SK-N-SH (cell line): Measurements from ENCODE around the gene CDK9. TPM values are rescaled to one million over a fixed set of nuclear protein-coding genes. Genes with fewer than 3 reads are reported as not detected.

Experiments used
- CTCF ChIA-PET: fragments of 300-600, 350-600 bp; formaldehyde crosslinking; extraction: SDS; loops from one replicate; lab custom pipeline; 2021; lab: Yijun Ruan, JAX
- POLR2A ChIA-PET: fragments of 350-600 bp; sonication (Branson Sonifier 250); formaldehyde crosslinking; extraction: SDS; loops from one replicate; lab custom pipeline; 2020; ENCODE audit warnings: antibody characterized with exemption, inconsistent platforms; lab: Yijun Ruan, JAX
- DNase-seq: peaks from one replicate; pipeline ENCODE4 v3.0.0; 2012
- H2AFZ ChIP-seq: fragments of 200-600 bp; sonication (generic); 2 replicates; pipeline ENCODE4 v1.8.1; 2016; ENCODE audit warnings: antibody characterized with exemption, mild to moderate bottlenecking, low read depth
- H3F3A ChIP-seq: fragments of 200-600 bp; sonication (generic); replicated peaks from 2 replicates; pipeline ENCODE3; 2016; ENCODE audit warnings: antibody characterized with exemption, mild to moderate bottlenecking; ENCODE audit not compliant: insufficient read depth
- H3K27ac ChIP-seq, 2 experiments: fragments of 200-500 bp in 1 of 2; fragments of 200-600 bp in 1 of 2; sonication (Bioruptor generic) in 1 of 2; sonication (generic), shearing (Covaris generic) in 1 of 2; 2 replicates each; pipeline versions ENCODE4 v1.5.1 to v1.6.1; 2014 to 2016; ENCODE audit warnings: low read depth in 2 of 2, inconsistent platforms in 1 of 2, low read length in 1 of 2, mild to moderate bottlenecking in 1 of 2, mixed read lengths in 1 of 2
- H3K27me3 ChIP-seq: fragments of 200-600 bp; sonication (generic), shearing (Covaris generic); 2 replicates; pipeline ENCODE4 v1.6.1; 2016; ENCODE audit warnings: mixed run types; ENCODE audit not compliant: insufficient read depth
- H3K36me3 ChIP-seq, 2 experiments: fragments of 200-500 bp in 1 of 2; fragments of 200-600 bp in 1 of 2; sonication (Bioruptor generic) in 1 of 2; sonication (generic) in 1 of 2; replicated peaks in 1 of 2; 2 replicates each; pipeline versions ENCODE3 to v1.5.1; 2014 to 2016; ENCODE audit warnings: low read length in 1 of 2, mild to moderate bottlenecking in 1 of 2; ENCODE audit not compliant: insufficient read depth in 2 of 2, control insufficient read depth in 1 of 2
- H3K4me1 ChIP-seq, 2 experiments: fragments of 200-500 bp in 1 of 2; fragments of 200-600 bp in 1 of 2; sonication (Bioruptor generic) in 1 of 2; sonication (generic), shearing (Covaris generic) in 1 of 2; 2 replicates each; pipeline versions ENCODE4 v1.5.1 to v1.6.1; 2014 to 2016; ENCODE audit warnings: low read depth in 1 of 2, low read length in 1 of 2, mixed run types in 1 of 2; ENCODE audit not compliant: insufficient read depth in 2 of 2, control insufficient read depth in 1 of 2
- H3K4me2 ChIP-seq: fragments of 200-600 bp; sonication (generic), shearing (Covaris generic); 2 replicates; pipeline ENCODE4 v1.6.1; 2017; ENCODE audit warnings: mixed run types
- H3K4me3 ChIP-seq, 2 experiments: fragments of 200-500 bp in 1 of 2; fragments of 200-600 bp in 1 of 2; sonication (Bioruptor generic) in 1 of 2; sonication (generic), shearing (Covaris generic) in 1 of 2; 2 replicates each; pipeline versions ENCODE4 v1.5.1 to v1.8.1; 2014 to 2016; ENCODE audit warnings: low read depth in 2 of 2, inconsistent platforms in 1 of 2, low read length in 1 of 2, mild to moderate bottlenecking in 1 of 2, mixed read lengths in 1 of 2, moderate library complexity in 1 of 2
- H3K79me2 ChIP-seq: fragments of 200-600 bp; sonication (generic); 2 replicates; pipeline ENCODE4 v1.8.1; 2017; ENCODE audit warnings: mild to moderate bottlenecking; ENCODE audit not compliant: insufficient read depth
- H3K9ac ChIP-seq: fragments of 200-600 bp; sonication (generic); 2 replicates; pipeline ENCODE4 v1.6.1; 2017; ENCODE audit warnings: mixed run types
- H3K9me2 ChIP-seq: fragments of 200-600 bp; sonication (generic); 2 replicates; pipeline ENCODE4 v1.6.1; 2017; ENCODE audit warnings: mixed run types
- H3K9me3 ChIP-seq: fragments of 200-600 bp; sonication (generic); 2 replicates; pipeline ENCODE4 v1.6.1; 2017; ENCODE audit warnings: mixed run types, mild to moderate bottlenecking, moderate library complexity
- H4K20me1 ChIP-seq: fragments of 200-600 bp; sonication (generic); 2 replicates; pipeline ENCODE4 v1.6.1; 2017; ENCODE audit warnings: mild to moderate bottlenecking, mixed run types; ENCODE audit not compliant: insufficient read depth
- CHD2 ChIP-seq: fragments of 150-350 bp; IDR thresholded peaks from 2 replicates; pipeline ENCODE4 v1.6.1; 2018; ENCODE audit warnings: low read length; ENCODE audit not compliant: partially characterized antibody
- ELF1 ChIP-seq: IDR thresholded peaks from 2 replicates; pipeline ENCODE4 v1.4.0; 2012
- FOXJ3 ChIP-seq: sonication (generic); formaldehyde crosslinking; IDR thresholded peaks from 2 replicates; pipeline ENCODE4 v1.5.1; 2020; ENCODE audit warnings: mild to moderate bottlenecking, missing genetic modification reagents
- GATA2 ChIP-seq: sonication (generic); formaldehyde crosslinking; IDR thresholded peaks from 2 replicates; pipeline ENCODE4 v1.5.0; 2020; ENCODE audit warnings: mild to moderate bottlenecking, missing genetic modification reagents
- JUND ChIP-seq: IDR thresholded peaks from 2 replicates; pipeline ENCODE4 v1.4.0; 2012
- MEF2A ChIP-seq: IDR thresholded peaks from 2 replicates; pipeline ENCODE4 v1.4.0; 2012; ENCODE audit warnings: low read depth, borderline replicate concordance
- NRF1 ChIP-seq: IDR thresholded peaks from 2 replicates; pipeline ENCODE4 v1.6.1; 2012; ENCODE audit warnings: low read depth, mild to moderate bottlenecking, low read length
- RXRA ChIP-seq: IDR thresholded peaks from 2 replicates; pipeline ENCODE4 v1.4.0; 2012; ENCODE audit warnings: low read depth, mild to moderate bottlenecking, borderline replicate concordance
- TAF1 ChIP-seq: IDR thresholded peaks from 2 replicates; pipeline ENCODE4 v1.6.1; 2012; ENCODE audit warnings: low read depth, mild to moderate bottlenecking, low read length, moderate library complexity, borderline replicate concordance
- TEAD4 ChIP-seq: IDR thresholded peaks from 2 replicates; pipeline ENCODE4 v1.4.0; 2012; ENCODE audit warnings: mild to moderate bottlenecking, borderline replicate concordance; ENCODE audit not compliant: insufficient read depth
- YY1 ChIP-seq: IDR thresholded peaks from 2 replicates; pipeline ENCODE4 v1.4.0; 2012; ENCODE audit warnings: low read depth, mild to moderate bottlenecking
- WGBS: methylation state at CpG from one replicate; pipeline ENCODE4 v1.1.6; 2017; ENCODE audit warnings: low lambda C conversion rate; 5-methylcytosine and 5-hydroxymethylcytosine counted together
- polyA plus RNA-seq, 3 experiments: library from polyadenylated mRNA; depleted of rRNA; stranded (reverse); fragments of >200 nt; gene quantifications; 2 replicates each; pipeline ENCODE4 v1.2.3, GENCODE V29; 2012
- TF ChIP-seq, protein P1 (sequence below): IDR thresholded peaks from 2 replicates; pipeline ENCODE4; 2012
- TF ChIP-seq, protein P2 (sequence below): fragments of 150-350 bp; IDR thresholded peaks from 2 replicates; pipeline ENCODE4 v1.6.1; 2016; ENCODE audit warnings: mild to moderate bottlenecking, low read depth, low read length
- TF ChIP-seq, protein P3 (sequence below): fragments of 200-600 bp; sonication (generic); IDR thresholded peaks from 2 replicates; pipeline ENCODE4 v1.6.1; 2017; ENCODE audit warnings: antibody characterized with exemption, mild to moderate bottlenecking, moderate library complexity

CDK9 gene
- polyA plus RNA-seq, 1 of the 3 experiments (the other 2 are of a cell fraction) = 82.7 TPM

DNA sequence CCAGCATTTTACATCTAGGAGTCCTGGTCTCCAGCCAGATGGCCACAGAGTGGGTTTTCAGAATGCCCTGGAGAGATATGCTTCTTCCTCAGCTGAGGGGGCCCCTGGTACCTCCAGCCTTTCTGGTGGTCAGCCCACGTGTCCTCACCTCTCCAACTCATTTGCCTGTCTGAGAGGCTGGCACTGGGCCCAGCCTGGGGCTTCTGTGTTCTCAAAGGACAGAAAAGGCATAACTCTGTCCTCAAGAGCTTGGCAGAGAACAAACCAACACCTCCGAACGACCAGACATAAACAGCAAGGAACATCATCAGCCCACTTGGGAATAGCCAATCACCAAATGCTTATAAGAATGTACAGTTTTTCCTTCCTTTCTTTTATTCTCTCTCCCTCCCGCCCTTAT lies 51.5 kb downstream of the CDK9 start:
- Histone ChIP-seq H3K9me2 (no peaks in the 10 kb centered on the region), H3K4me2 (peak overlapping the region; percentile 93; the same call in 1 of the 2 replicates), H4K20me1 (no peaks in the 10 kb centered on the region), H3K27ac (peak overlapping the region in 1 of 2 experiments; percentile 84; a peak in 1 of 4 replicates), H3K79me2 (peaks cover 28% of the 10 kb centered on the region; the same call in 1 of the 2 replicates), H3K4me1 (peaks cover 0 to 34% of the 10 kb centered on the region in 2 experiments; a peak in 3 of 4 replicates), H2AFZ (no peak overlapping the region), H3K9ac (no peak overlapping the region), H3F3A (peaks cover 27% of the 10 kb centered on the region), H3K9me3 (no peaks in the 10 kb centered on the region), H3K4me3 (no peak overlapping the region), H3K27me3 (no peaks in the 10 kb centered on the region), H3K36me3 (peaks cover 3 to 4% of the 10 kb centered on the region in 2 experiments)
- no peak for DNase-seq
- POLR2A ChIA-PET = interaction anchor here (1.0 kb wide), 1 partner anchor 11 kb away, joined by 3 read pairs; no protein-coding TSS in a partner anchor
- 96% methylated on average over 4 of the region's 4 CpGs for WGBS
- CTCF ChIA-PET = interaction anchor here (0.7 to 1.4 kb wide), 4 partner anchors 9 to 20 kb away, joined by 3 to 5 read pairs (median 3); partner anchors contain the start of gene ENG
- TF ChIP-seq, protein P1, sequence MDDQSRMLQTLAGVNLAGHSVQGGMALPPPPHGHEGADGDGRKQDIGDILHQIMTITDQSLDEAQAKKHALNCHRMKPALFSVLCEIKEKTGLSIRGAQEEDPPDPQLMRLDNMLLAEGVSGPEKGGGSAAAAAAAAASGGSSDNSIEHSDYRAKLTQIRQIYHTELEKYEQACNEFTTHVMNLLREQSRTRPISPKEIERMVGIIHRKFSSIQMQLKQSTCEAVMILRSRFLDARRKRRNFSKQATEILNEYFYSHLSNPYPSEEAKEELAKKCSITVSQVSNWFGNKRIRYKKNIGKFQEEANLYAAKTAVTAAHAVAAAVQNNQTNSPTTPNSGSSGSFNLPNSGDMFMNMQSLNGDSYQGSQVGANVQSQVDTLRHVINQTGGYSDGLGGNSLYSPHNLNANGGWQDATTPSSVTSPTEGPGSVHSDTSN = no peak
- TF ChIP-seq NRF1 (no peak), CHD2 (no peak), YY1 (no peak), RXRA (no peak), TEAD4 (no peak), FOXJ3 (CRISPR knock-in tag) (no peak), TAF1 (no peak), GATA2 (CRISPR knock-in tag) (no peak), MEF2A (no peak), JUND (no peak), ELF1 (no peak)
- TF ChIP-seq, protein P2, sequence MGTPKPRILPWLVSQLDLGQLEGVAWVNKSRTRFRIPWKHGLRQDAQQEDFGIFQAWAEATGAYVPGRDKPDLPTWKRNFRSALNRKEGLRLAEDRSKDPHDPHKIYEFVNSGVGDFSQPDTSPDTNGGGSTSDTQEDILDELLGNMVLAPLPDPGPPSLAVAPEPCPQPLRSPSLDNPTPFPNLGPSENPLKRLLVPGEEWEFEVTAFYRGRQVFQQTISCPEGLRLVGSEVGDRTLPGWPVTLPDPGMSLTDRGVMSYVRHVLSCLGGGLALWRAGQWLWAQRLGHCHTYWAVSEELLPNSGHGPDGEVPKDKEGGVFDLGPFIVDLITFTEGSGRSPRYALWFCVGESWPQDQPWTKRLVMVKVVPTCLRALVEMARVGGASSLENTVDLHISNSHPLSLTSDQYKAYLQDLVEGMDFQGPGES = no peak
- TF ChIP-seq, protein P3, sequence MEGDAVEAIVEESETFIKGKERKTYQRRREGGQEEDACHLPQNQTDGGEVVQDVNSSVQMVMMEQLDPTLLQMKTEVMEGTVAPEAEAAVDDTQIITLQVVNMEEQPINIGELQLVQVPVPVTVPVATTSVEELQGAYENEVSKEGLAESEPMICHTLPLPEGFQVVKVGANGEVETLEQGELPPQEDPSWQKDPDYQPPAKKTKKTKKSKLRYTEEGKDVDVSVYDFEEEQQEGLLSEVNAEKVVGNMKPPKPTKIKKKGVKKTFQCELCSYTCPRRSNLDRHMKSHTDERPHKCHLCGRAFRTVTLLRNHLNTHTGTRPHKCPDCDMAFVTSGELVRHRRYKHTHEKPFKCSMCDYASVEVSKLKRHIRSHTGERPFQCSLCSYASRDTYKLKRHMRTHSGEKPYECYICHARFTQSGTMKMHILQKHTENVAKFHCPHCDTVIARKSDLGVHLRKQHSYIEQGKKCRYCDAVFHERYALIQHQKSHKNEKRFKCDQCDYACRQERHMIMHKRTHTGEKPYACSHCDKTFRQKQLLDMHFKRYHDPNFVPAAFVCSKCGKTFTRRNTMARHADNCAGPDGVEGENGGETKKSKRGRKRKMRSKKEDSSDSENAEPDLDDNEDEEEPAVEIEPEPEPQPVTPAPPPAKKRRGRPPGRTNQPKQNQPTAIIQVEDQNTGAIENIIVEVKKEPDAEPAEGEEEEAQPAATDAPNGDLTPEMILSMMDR = no peak
